ENCODE measurements around the gene PTPRM. TPM values are rescaled to one million over a fixed set of nuclear protein-coding genes. Genes with fewer than 3 reads are reported as not detected.

PTPRM gene
- total and polyA plus RNA-seq, 2 of the 8 experiments (the other 6 are each of a cell fraction or from before 2014, with no cell fraction given), result 4.1 to 7.0 TPM

GRCh38 chr18:7691206-7691605, 124.1 kb downstream of the PTPRM start:
- ChIA-PET POLR2A (ENCODE audit: partially characterized antibody) (no interaction called here), CTCF (ENCODE audit: partially characterized antibody) (no interaction called here)
- no peak overlapping the region for H3K56ac ChIP-seq (replicated peaks; ENCODE audit: insufficient read length, low read depth, low read length)
- no peaks in the 10 kb centered on the region for H3K27me3 ChIP-seq (replicated peaks in 1 of 4; ENCODE audit: control insufficient read depth in 3 of 4, extremely low read depth in 1 of 4, insufficient read depth in 3 of 4, low read length in 3 of 4)
- H3K23me2 ChIP-seq (ENCODE audit: low read depth, low read length), result no peaks in the 10 kb centered on the region
- H3K4me3 ChIP-seq (ENCODE audit: extremely low read depth in 1 of 4, insufficient read depth in 2 of 4, low read depth in 3 of 4, low read length in 4 of 4), result no peak overlapping the region
- H3K4me2 ChIP-seq (ENCODE audit: insufficient read depth in 1 of 2, low read depth in 2 of 2, low read length in 2 of 2), result no peak overlapping the region
- DNase-seq (ENCODE audit: low read depth in 1 of 2, low spot score in 2 of 2) (no peak), FAIRE-seq (no peak)
- no peak overlapping the region for H3K9ac ChIP-seq (replicated peaks in 1 of 4; ENCODE audit: extremely low read depth in 1 of 4, low read depth in 3 of 4, low read length in 3 of 4)
- no peak overlapping the region for H2AFZ ChIP-seq (ENCODE audit: low read length)
- no peak for TF ChIP-seq TEAD4 (IDR thresholded peaks at IDR 0.05; ENCODE audit: low read depth, low read length)
- no peak for TF ChIP-seq USF2 (IDR thresholded peaks at IDR 0.05; ENCODE audit: low read length)
- no peak for TF ChIP-seq EZH2 (IDR thresholded peaks at IDR 0.05; ENCODE audit: low read depth, low read length, severe bottlenecking)
- TF ChIP-seq CTCF (IDR thresholded peaks at IDR 0.05; ENCODE audit: control extremely low read depth in 1 of 3, insufficient read depth in 1 of 3, low read depth in 1 of 3, low read length in 3 of 3), result no peak
- no peak for TF ChIP-seq YY1 (IDR thresholded peaks at IDR 0.05; ENCODE audit: low read depth, low read length)
- no peak for TF ChIP-seq HDAC2 (IDR thresholded peaks at IDR 0.05; ENCODE audit: borderline replicate concordance in 1 of 2, low read depth in 2 of 2, low read length in 2 of 2)
- TF ChIP-seq JUN (IDR thresholded peaks at IDR 0.05; ENCODE audit: low read depth, low read length), result no peak
- TF ChIP-seq KDM5A (IDR thresholded peaks at IDR 0.05; ENCODE audit: low read length), result no peak
- TF ChIP-seq BRCA1 (IDR thresholded peaks at IDR 0.05; ENCODE audit: low read depth, low read length), result no peak
- TF ChIP-seq CBX8 (IDR thresholded peaks at IDR 0.05; ENCODE audit: borderline replicate concordance, low read depth, low read length), result no peak
- TF ChIP-seq SP1 (IDR thresholded peaks at IDR 0.05; ENCODE audit: low read depth, low read length), result no peak
- H3K36me3 ChIP-seq (ENCODE audit: control insufficient read depth in 2 of 4, insufficient read depth in 4 of 4, low read length in 3 of 4), result no peaks in the 10 kb centered on the region
- H2BK12ac ChIP-seq (ENCODE audit: low read depth, low read length), result no peak overlapping the region
- no peak overlapping the region for H3K18ac ChIP-seq (ENCODE audit: extremely low read depth, low read length)
- H3K4ac ChIP-seq (replicated peaks; ENCODE audit: insufficient read length, low read depth, low read length), result no peak overlapping the region
- no peak overlapping the region for H2BK120ac ChIP-seq (replicated peaks; ENCODE audit: low read depth, low read length)
- no peak overlapping the region for H3K27ac ChIP-seq (ENCODE audit: low read depth, low read length)
- no peaks in the 10 kb centered on the region for H3K4me1 ChIP-seq (replicated peaks in 1 of 4; ENCODE audit: control insufficient read depth in 3 of 4, insufficient read depth in 4 of 4, low read length in 3 of 4)
- 97% methylated on average over 3 of the region's 3 CpGs; no CpG with 5 or more reads in 1 of the 2 experiments for WGBS, 2 experiments (ENCODE audit: extremely low coverage in 1 of 2, insufficient coverage in 1 of 2, insufficient read length in 1 of 2, insufficient replicate concordance in 2 of 2, low coverage in 1 of 2, low lambda C conversion rate in 2 of 2, missing lambda C conversion rate in 1 of 2)
- no peak overlapping the region for H2BK15ac ChIP-seq (ENCODE audit: low read length)
- no peaks in the 10 kb centered on the region for H3K9me3 ChIP-seq (ENCODE audit: insufficient read depth in 2 of 2, low read depth in 1 of 2, low read length in 1 of 2)
- no peaks in the 10 kb centered on the region for H3K79me1 ChIP-seq (ENCODE audit: low read depth, low read length)
- H2AK5ac ChIP-seq (ENCODE audit: low read depth, low read length), result no peak overlapping the region
- H4K5ac ChIP-seq (ENCODE audit: insufficient read length, low read depth, low read length), result no peak overlapping the region
- no peak overlapping the region for H4K8ac ChIP-seq (ENCODE audit: extremely low read depth, insufficient read depth, low read length)
- no peaks in the 10 kb centered on the region for H4K20me1 ChIP-seq (replicated peaks in 1 of 2; ENCODE audit: control insufficient read depth in 1 of 2, insufficient read depth in 2 of 2, low read length in 2 of 2)
- H3K79me2 ChIP-seq (ENCODE audit: control insufficient read depth in 1 of 2, insufficient read depth in 2 of 2, low read length in 2 of 2), result no peaks in the 10 kb centered on the region
- no peak overlapping the region for H4K91ac ChIP-seq (replicated peaks; ENCODE audit: insufficient read length, low read length)
- H2BK20ac ChIP-seq (ENCODE audit: low read length), result no peak overlapping the region
- H3K23ac ChIP-seq (ENCODE audit: insufficient read length), result no peak overlapping the region
- no peak overlapping the region for H2BK5ac ChIP-seq (ENCODE audit: low read depth, low read length)
- no peak overlapping the region for H3K14ac ChIP-seq (ENCODE audit: insufficient read length)
